ENCODE data around the gene USB1. TPM values are rescaled to one million over a fixed set of nuclear protein-coding genes. Genes with fewer than 3 reads are reported as not detected.

Gene USB1
- total RNA-seq, 1 donor from 2014 or later = 35.2 TPM

- Histone ChIP-seq H3K27ac (replicated peaks) (no peak overlapping the region), H3K36me3 (no peaks in the 10 kb centered on the region), H3K4me1 (peaks cover 10% of the 10 kb centered on the region), H3K27me3 (ENCODE audit: low read depth) (no peaks in the 10 kb centered on the region), H3K4me3 (no peak overlapping the region), H3K9me3 (replicated peaks) (no peaks in the 10 kb centered on the region)
- TF ChIP-seq, protein P1, sequence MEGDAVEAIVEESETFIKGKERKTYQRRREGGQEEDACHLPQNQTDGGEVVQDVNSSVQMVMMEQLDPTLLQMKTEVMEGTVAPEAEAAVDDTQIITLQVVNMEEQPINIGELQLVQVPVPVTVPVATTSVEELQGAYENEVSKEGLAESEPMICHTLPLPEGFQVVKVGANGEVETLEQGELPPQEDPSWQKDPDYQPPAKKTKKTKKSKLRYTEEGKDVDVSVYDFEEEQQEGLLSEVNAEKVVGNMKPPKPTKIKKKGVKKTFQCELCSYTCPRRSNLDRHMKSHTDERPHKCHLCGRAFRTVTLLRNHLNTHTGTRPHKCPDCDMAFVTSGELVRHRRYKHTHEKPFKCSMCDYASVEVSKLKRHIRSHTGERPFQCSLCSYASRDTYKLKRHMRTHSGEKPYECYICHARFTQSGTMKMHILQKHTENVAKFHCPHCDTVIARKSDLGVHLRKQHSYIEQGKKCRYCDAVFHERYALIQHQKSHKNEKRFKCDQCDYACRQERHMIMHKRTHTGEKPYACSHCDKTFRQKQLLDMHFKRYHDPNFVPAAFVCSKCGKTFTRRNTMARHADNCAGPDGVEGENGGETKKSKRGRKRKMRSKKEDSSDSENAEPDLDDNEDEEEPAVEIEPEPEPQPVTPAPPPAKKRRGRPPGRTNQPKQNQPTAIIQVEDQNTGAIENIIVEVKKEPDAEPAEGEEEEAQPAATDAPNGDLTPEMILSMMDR (IDR thresholded peaks at IDR 0.05; ENCODE audit: borderline replicate concordance) = no peak
- no peak for DNase-seq
- intact Hi-C loops (cut with micrococcal nuclease) = no loop called here
These were observed 69.4 kb downstream of the USB1 start for GRCh38 chr16:58070585-58070984.

Other genes starting within 250 kb of the USB1 start
- gene KIFC3, start 198.9 kb upstream of the USB1 start, total RNA-seq = 63.5 TPM
- gene CNGB1, start 30.3 kb upstream of the USB1 start, total RNA-seq = not detected
- gene ZNF319, start 735 bp upstream of the USB1 start, total RNA-seq = 10.0 TPM
- 64.1 TPM for gene MMP15, start 24.3 kb downstream of the USB1 start, total RNA-seq
- gene CFAP20, start 128.0 kb downstream of the USB1 start, total RNA-seq = 34.5 TPM
- gene CSNK2A2, start 196.7 kb downstream of the USB1 start, total RNA-seq = 31.5 TPM

Measured in left ventricle myocardium inferior (tissue), 1 donor.